PFSK-1 (cell line): ENCODE data around the gene PCDHGA12.
"Not testable (repeated sequence)": the region's sequence is repeated elsewhere in the genome, so short reads cannot be mapped to it uniquely, and the experiment has no call there.

ENCODE experiments used
- FOXP2 ChIP-seq: optimal IDR thresholded peaks from 2 replicates; pipeline ENCODE3; 2011; ENCODE audit warnings: borderline replicate concordance, control low read depth, inconsistent platforms; ENCODE audit not compliant: insufficient read depth; ENCODE audit errors: extremely low read length, extremely low read depth
- POLR2AphosphoS5 ChIP-seq: IDR thresholded peaks from 2 replicates; pipeline ENCODE4 v1.6.1; 2012; ENCODE audit warnings: low read depth, mild to moderate bottlenecking, control low read depth, low read length, moderate library complexity
- SIN3A ChIP-seq: IDR thresholded peaks from 2 replicates; pipeline ENCODE4 v1.6.1; 2012; ENCODE audit warnings: mild to moderate bottlenecking, low read length, moderate library complexity, borderline replicate concordance; ENCODE audit not compliant: insufficient read depth
- TAF1 ChIP-seq: IDR thresholded peaks from 2 replicates; pipeline ENCODE4 v1.6.1; 2012; ENCODE audit warnings: low read length, control low read depth, borderline replicate concordance; ENCODE audit not compliant: insufficient read depth
- TF ChIP-seq, protein P1 (sequence below), 2 experiments: IDR thresholded peaks; 2 replicates each; pipeline versions ENCODE4 v1.6.1 to v1.8.0; 2011 to 2012; ENCODE audit warnings: low read depth in 2 of 2, low read length in 2 of 2, control low read depth in 1 of 2, inconsistent platforms in 1 of 2, mild to moderate bottlenecking in 1 of 2, moderate library complexity in 1 of 2; ENCODE audit not compliant: insufficient read depth in 1 of 2

Gene PCDHGA12

DNA sequence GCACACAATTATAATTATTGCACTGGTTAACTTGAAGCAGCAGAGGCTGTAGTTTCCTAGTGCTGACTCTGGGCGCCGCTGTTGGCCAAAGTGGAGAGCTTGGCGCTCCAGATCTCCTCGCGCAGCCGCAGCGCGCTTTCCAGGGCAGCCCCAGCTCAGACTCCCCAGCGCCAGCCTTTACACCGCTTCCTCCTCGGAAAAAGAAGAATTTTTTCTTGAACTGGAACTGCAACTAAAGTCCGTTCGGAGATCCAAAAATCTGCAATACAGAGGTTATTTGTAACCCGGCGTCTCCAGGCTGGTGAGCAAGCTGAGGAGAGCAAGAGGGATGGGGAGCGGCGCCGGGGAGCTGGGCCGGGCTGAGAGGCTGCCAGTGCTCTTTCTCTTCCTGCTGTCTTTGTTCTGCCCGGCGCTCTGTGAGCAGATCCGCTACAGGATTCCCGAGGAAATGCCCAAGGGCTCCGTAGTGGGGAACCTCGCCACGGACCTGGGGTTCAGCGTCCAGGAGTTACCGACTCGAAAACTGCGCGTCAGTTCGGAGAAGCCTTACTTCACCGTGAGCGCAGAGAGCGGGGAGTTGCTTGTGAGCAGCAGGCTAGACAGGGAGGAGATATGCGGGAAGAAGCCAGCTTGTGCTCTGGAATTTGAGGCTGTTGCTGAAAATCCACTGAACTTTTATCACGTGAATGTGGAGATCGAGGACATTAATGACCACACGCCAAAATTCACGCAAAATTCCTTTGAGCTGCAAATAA, 42.6 kb upstream of the PCDHGA12 start, which contains the start of gene PCDHGB4:
TSS of gene PCDHGB4 (plus strand) at position 142 of the 755 bp plus-strand sequence. CDS start at position 329, 187 bp downstream.
- not testable (repeated sequence) for TF ChIP-seq SIN3A, POLR2AphosphoS5, TAF1

DNA sequence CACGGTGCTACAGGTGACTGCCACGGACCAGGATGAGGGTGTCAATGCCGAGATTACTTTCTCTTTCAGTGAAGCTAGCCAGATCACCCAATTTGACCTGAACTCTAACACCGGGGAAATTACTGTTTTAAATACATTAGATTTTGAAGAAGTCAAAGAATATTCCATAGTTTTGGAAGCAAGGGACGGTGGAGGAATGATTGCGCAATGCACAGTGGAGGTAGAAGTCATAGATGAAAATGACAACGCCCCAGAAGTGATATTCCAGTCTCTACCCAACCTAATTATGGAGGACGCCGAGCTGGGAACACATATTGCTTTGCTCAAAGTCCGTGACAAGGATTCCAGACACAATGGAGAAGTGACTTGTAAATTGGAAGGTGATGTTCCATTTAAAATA, 41.6 kb upstream of the PCDHGA12 start:
- TF ChIP-seq SIN3A (no peak), POLR2AphosphoS5 (no peak), FOXP2 (no peak), TAF1 (no peak)
- TF ChIP-seq, protein P1, sequence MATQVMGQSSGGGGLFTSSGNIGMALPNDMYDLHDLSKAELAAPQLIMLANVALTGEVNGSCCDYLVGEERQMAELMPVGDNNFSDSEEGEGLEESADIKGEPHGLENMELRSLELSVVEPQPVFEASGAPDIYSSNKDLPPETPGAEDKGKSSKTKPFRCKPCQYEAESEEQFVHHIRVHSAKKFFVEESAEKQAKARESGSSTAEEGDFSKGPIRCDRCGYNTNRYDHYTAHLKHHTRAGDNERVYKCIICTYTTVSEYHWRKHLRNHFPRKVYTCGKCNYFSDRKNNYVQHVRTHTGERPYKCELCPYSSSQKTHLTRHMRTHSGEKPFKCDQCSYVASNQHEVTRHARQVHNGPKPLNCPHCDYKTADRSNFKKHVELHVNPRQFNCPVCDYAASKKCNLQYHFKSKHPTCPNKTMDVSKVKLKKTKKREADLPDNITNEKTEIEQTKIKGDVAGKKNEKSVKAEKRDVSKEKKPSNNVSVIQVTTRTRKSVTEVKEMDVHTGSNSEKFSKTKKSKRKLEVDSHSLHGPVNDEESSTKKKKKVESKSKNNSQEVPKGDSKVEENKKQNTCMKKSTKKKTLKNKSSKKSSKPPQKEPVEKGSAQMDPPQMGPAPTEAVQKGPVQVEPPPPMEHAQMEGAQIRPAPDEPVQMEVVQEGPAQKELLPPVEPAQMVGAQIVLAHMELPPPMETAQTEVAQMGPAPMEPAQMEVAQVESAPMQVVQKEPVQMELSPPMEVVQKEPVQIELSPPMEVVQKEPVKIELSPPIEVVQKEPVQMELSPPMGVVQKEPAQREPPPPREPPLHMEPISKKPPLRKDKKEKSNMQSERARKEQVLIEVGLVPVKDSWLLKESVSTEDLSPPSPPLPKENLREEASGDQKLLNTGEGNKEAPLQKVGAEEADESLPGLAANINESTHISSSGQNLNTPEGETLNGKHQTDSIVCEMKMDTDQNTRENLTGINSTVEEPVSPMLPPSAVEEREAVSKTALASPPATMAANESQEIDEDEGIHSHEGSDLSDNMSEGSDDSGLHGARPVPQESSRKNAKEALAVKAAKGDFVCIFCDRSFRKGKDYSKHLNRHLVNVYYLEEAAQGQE (IDR thresholded peaks at IDR 0.05; ENCODE audit: insufficient read depth in 1 of 2, low read depth in 2 of 2, low read length in 2 of 2), result no peak

DNA sequence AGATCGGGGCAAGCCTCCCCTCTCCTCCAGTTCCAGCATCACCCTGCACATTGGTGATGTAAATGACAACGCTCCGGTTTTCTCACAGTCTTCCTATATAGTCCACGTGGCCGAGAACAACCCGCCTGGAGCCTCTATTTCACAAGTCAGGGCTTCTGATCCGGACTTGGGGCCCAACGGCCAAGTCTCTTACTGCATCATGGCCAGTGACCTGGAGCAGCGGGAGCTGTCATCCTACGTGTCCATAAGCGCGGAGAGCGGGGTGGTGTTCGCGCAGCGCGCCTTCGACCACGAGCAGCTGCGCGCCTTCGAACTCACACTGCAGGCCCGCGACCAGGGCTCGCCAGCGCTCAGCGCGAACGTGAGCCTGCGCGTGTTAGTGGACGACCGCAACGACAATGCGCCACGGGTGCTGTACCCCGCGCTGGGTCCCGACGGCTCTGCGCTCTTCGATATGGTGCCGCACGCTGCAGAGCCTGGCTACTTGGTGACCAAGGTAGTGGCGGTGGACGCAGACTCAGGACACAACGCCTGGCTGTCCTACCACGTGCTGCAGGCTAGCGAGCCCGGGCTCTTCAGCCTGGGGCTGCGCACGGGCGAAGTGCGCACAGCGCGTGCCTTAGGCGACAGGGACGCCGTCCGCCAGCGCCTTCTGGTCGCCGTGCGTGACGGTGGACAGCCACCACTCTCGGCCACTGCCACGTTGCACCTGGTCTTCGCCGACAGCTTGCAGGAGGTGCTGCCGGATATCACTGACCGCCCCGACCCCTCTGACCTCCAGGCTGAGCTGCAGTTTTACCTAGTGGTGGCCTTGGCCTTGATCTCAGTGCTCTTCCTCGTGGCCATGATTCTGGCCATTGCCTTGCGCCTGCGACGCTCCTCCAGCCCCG, 40.9 kb upstream of the PCDHGA12 start:
- TF ChIP-seq FOXP2 (no peak), SIN3A (no peak), TAF1 (no peak)
- TF ChIP-seq, protein P1 (IDR thresholded peaks at IDR 0.05; ENCODE audit: insufficient read depth in 1 of 2, low read depth in 2 of 2, low read length in 2 of 2), result no peak

DNA sequence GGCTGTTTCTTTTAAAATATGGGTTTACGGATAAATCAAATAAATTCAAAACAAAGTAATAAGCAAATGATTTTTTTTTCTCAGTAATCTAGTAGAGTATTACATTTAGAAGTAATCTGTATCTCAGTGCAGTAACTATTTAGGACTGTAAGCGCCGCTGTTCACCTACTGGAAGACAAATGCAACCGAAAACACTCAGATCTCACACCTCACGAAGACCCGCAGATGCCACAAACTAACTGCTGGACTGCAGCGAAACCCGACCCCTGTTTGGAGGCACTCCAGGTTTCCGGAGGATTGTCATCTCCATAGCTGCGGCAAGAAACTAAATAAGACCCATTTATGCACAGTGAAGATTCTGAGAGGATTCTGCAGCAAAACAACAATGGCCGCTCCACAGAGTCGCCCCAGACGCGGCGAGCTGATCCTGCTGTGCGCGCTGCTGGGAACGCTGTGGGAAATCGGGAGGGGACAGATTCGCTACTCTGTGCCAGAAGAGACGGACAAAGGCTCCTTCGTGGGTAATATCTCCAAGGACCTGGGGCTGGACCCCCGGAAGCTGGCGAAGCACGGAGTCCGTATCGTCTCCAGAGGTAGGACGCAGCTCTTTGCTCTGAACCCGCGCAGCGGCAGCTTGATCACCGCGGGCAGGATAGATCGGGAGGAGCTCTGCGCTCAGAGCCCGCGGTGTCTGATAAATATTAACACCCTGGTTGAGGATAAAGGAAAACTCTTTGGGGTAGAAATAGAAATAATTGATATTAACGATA, 37.7 kb upstream of the PCDHGA12 start, which contains the start of gene PCDHGA8:
TSS of gene PCDHGA8 (plus strand) at position 205 of the 770 bp plus-strand sequence. CDS start at position 386, 181 bp downstream.
- TF ChIP-seq POLR2AphosphoS5 (no peak), SIN3A (no peak), FOXP2 (no peak)
- TF ChIP-seq, protein P1 (IDR thresholded peaks at IDR 0.05; ENCODE audit: insufficient read depth in 1 of 2, low read depth in 2 of 2, low read length in 2 of 2), result no peak

DNA sequence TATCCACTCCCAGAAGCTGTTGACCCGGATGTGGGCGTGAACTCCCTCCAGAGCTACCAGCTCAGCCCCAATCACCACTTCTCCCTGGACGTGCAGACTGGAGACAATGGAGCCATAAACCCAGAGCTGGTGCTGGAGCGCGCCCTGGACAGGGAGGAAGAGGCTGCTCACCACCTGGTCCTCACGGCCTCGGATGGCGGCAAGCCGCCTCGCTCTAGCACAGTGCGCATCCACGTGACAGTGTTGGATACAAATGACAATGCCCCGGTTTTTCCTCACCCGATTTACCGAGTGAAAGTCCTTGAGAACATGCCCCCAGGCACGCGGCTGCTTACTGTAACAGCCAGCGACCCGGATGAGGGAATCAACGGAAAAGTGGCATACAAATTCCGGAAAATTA, 37.0 kb upstream of the PCDHGA12 start:
- TF ChIP-seq TAF1 (no peak), POLR2AphosphoS5 (no peak), FOXP2 (no peak), SIN3A (no peak)
- TF ChIP-seq, protein P1 (IDR thresholded peaks at IDR 0.05; ENCODE audit: insufficient read depth in 1 of 2, low read depth in 2 of 2, low read length in 2 of 2), result no peak
